Ectodermal cell (in vitro differentiated cells): ENCODE data around the gene CSTPP1.

Source experiments
- H3K27ac ChIP-seq: 2 replicates; pipeline ENCODE4 v1.7.0; 2013; ENCODE audit warnings: mild to moderate bottlenecking, low read depth, low read length; ENCODE audit not compliant: insufficient read depth, poor library complexity, severe bottlenecking
- H3K27me3 ChIP-seq: 2 replicates; pipeline ENCODE4 v1.7.0; 2013; ENCODE audit warnings: mild to moderate bottlenecking, low read length; ENCODE audit not compliant: insufficient read depth, control insufficient read depth, poor library complexity, severe bottlenecking
- H3K36me3 ChIP-seq: one replicate; pipeline ENCODE4 v1.7.0; 2013; ENCODE audit warnings: low read length; ENCODE audit not compliant: control insufficient read depth, insufficient read depth
- H3K4me1 ChIP-seq: one replicate; pipeline ENCODE4 v1.7.0; 2013; ENCODE audit warnings: low read length; ENCODE audit not compliant: control insufficient read depth, insufficient read depth
- H3K4me3 ChIP-seq: 2 replicates; pipeline ENCODE4 v1.7.0; 2013; ENCODE audit warnings: low read depth, low read length, control low read depth; ENCODE audit not compliant: insufficient read depth
- H3K9me3 ChIP-seq: 2 replicates; pipeline ENCODE4 v1.7.0; 2013; ENCODE audit warnings: mild to moderate bottlenecking, low read length, moderate library complexity; ENCODE audit not compliant: control insufficient read depth
- WGBS, 2 experiments: methylation state at CpG; one replicate each; pipeline ENCODE4 v1.1.7; 2013; ENCODE audit warnings: missing lambda C conversion rate in 2 of 2; 5-methylcytosine and 5-hydroxymethylcytosine counted together

The CSTPP1 gene

DNA sequence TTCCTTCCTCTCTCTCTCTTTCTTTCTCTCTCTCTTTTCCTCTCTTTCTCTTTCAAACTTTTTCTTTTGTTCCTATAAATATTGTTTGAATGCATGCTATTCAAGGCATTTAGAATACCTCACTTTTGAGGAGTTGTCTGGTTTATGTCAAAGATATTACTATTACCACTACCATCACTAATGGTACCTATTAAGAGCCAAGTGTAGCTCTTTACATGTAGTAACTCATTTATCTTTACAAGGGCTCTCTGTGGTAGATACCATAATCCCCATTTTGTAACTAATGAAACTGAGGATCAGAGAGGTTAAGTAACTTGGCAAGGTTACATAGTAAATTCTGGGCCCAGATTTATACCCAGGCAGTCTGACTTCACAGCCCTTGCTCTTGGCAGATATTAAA is 116.0 kb downstream of the CSTPP1 start:
- Histone ChIP-seq H3K36me3 (no peaks in the 10 kb centered on the region), H3K4me1 (no peaks in the 10 kb centered on the region), H3K9me3 (no peaks in the 10 kb centered on the region), H3K27ac (no peak overlapping the region), H3K4me3 (no peak overlapping the region), H3K27me3 (no peaks in the 10 kb centered on the region)

DNA sequence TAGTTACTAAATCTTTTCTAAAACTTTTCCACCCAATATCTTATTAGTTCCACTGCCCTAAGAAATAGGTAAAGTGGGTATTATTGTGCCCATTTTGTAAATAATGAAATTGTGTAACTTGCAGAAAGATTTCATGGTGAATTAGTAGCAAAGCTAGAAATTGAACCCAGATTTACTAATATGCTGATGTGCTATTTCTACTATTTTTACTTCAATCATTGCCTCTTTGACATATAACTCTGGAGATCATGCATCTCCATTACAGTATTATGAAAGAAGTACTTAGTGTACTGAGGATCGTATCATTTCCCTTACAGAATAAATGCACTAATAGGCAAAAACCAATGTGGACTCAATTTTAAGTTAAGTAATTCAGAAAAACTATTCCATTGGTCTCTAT is 119.0 kb downstream of the CSTPP1 start:
- Histone ChIP-seq H3K27ac (no peak overlapping the region), H3K4me1 (no peaks in the 10 kb centered on the region), H3K4me3 (no peak overlapping the region), H3K9me3 (no peaks in the 10 kb centered on the region), H3K27me3 (no peaks in the 10 kb centered on the region), H3K36me3 (no peaks in the 10 kb centered on the region)
- 100% methylated on average over 1 of the region's 1 CpG; no CpG with 5 or more reads in 1 of the 2 experiments for WGBS, 2 experiments

DNA sequence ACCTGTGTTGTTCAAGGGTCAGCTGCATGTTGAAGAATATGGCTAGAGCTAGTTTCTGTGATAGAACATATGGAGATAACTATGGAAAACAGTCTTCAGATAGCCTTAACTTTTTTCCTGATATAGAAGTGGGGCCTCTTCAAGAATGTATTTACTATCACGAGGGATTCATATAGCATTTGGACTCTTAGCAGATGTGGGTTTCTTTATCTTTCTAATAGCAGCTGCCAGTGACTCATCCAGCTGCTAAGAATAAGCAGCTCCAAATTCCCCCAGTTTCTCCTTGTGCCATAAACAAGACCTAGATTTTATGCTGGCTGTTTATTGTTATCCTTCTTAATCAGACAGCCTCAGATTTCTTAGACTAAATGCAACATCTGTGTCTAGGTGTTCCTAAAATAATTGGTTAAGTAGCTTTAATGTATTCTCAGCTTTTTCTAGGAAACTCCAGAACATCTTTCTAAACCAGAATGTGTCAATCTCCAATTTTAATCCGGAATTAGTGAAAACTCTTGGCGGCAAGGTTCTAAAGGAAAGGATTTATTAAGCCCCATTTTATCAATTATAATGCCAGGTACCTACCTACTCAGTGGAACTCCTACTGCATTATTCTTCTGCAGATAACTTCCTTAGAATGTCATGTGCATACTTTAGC is 119.8 kb downstream of the CSTPP1 start:
- no peak overlapping the region for H3K27ac ChIP-seq
- 80 to 84% methylated on average over 3 of the region's 3 CpGs for WGBS, 2 experiments

DNA sequence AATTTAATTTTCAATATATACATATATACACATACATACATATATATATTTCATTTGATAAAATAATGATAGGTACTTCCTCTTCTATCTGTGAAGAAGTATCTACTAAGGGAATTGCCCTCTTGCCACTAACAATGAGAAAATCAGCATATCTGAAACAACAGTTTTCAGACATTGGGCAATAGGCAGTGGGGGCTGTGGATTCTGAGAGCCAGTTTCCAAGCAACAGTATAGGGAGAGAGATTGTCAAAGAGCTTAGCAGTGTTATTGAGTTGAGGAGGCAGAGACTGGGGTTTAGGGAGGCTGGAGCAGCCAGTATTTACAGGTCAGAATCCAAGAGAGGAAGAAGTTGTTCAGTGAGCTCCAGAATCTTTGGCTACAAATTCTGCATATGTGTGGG is 120.8 kb downstream of the CSTPP1 start:
- no peaks in the 10 kb centered on the region for H3K27me3 ChIP-seq
- H3K27ac ChIP-seq = peak overlapping the region; percentile 17
- H3K4me3 ChIP-seq = no peak overlapping the region
- H3K9me3 ChIP-seq = no peaks in the 10 kb centered on the region
- H3K4me1 ChIP-seq = peaks cover 7% of the 10 kb centered on the region
- no peaks in the 10 kb centered on the region for H3K36me3 ChIP-seq

More for the DNA sequence above, 119.8 kb downstream of the CSTPP1 start:
- Histone ChIP-seq H3K4me3 (no peak overlapping the region), H3K4me1 (peaks cover 4% of the 10 kb centered on the region), H3K27me3 (no peaks in the 10 kb centered on the region), H3K9me3 (no peaks in the 10 kb centered on the region), H3K36me3 (no peaks in the 10 kb centered on the region)

GRCh38 chr11:47060807-47061206 is 124.2 kb downstream of the CSTPP1 start:
- Histone ChIP-seq H3K36me3 (no peaks in the 10 kb centered on the region), H3K4me1 (peaks cover 7% of the 10 kb centered on the region), H3K9me3 (no peaks in the 10 kb centered on the region), H3K27ac (no peak overlapping the region), H3K4me3 (no peak overlapping the region), H3K27me3 (no peaks in the 10 kb centered on the region)
- WGBS, 2 experiments = 78 to 100% methylated on average over 1 to 2 of the region's 2 CpGs

GRCh38 chr11:47061429-47062178 is 125.0 kb downstream of the CSTPP1 start:
- H3K27ac ChIP-seq = no peak overlapping the region
- no peaks in the 10 kb centered on the region for H3K36me3 ChIP-seq
- WGBS, 2 experiments = 77 to 89% methylated on average over 3 of the region's 3 CpGs
- no peaks in the 10 kb centered on the region for H3K9me3 ChIP-seq
- peaks cover 7% of the 10 kb centered on the region for H3K4me1 ChIP-seq
- H3K27me3 ChIP-seq = no peaks in the 10 kb centered on the region
- H3K4me3 ChIP-seq = no peak overlapping the region

DNA sequence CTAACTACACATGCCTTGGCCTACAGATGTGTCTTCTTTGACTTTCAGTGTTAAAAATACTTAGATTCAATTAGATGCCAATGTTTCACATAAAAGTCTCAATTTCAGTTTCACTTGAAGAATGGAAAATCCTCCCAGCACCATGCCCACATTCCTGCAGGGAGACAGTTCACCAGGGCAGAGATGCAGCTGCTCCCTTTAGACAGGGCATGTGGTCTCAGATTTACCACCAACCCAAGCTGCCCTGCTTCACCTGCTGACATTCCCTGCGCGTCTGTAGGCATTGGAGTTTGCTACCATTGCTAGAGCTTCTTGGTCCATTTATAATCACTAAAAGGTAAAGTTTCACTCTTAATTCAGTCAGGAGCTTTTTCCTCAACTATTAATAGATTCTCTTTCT is 126.2 kb downstream of the CSTPP1 start:
- Histone ChIP-seq H3K27ac (no peak overlapping the region), H3K4me3 (no peak overlapping the region), H3K36me3 (no peaks in the 10 kb centered on the region), H3K4me1 (peaks cover 11% of the 10 kb centered on the region), H3K27me3 (no peaks in the 10 kb centered on the region), H3K9me3 (no peaks in the 10 kb centered on the region)
- WGBS, 2 experiments = 85 to 89% methylated on average over 2 of the region's 2 CpGs

GRCh38 chr11:47067401-47067800 is 130.8 kb downstream of the CSTPP1 start:
- Histone ChIP-seq H3K36me3 (no peaks in the 10 kb centered on the region), H3K27me3 (no peaks in the 10 kb centered on the region), H3K4me3 (no peak overlapping the region), H3K9me3 (no peaks in the 10 kb centered on the region), H3K27ac (no peak overlapping the region), H3K4me1 (peaks cover 22% of the 10 kb centered on the region)
- 78 to 84% methylated on average over 4 of the region's 4 CpGs for WGBS, 2 experiments

DNA sequence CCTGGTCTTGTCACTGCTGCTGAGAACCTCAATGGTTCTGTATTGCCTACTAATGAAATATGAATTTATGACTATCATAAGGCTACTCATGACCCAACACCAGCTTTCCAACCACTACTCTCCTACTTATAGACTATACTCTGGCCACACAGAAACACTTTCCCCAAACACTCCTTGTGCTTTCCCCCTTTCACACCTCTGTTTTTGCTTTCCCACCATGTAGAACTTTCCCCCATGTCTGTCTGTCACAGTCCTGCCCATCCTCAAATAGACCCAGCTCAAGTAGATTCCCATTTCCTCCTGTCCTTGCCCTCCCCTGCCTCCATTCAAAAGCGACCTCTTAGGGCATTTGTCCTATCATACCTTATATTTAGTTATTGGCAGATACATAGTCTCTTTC is 134.2 kb downstream of the CSTPP1 start:
- H3K4me1 ChIP-seq = peaks cover 25% of the 10 kb centered on the region
- no peak overlapping the region for H3K27ac ChIP-seq
- no peaks in the 10 kb centered on the region for H3K36me3 ChIP-seq
- H3K9me3 ChIP-seq = no peaks in the 10 kb centered on the region
- WGBS, 2 experiments = 100% methylated on average over 1 of the region's 1 CpG; no CpG with 5 or more reads in 1 of the 2 experiments
- no peak overlapping the region for H3K4me3 ChIP-seq
- no peaks in the 10 kb centered on the region for H3K27me3 ChIP-seq

- Histone ChIP-seq H3K4me1 (peaks cover 25% of the 10 kb centered on the region), H3K4me3 (no peak overlapping the region), H3K9me3 (no peaks in the 10 kb centered on the region), H3K27ac (peak overlapping the region; percentile 62), H3K36me3 (no peaks in the 10 kb centered on the region), H3K27me3 (no peaks in the 10 kb centered on the region)
- WGBS, 2 experiments = 89 to 97% methylated on average over 3 of the region's 3 CpGs
Observed at GRCh38 chr11:47071341-47071740, 134.8 kb downstream of the CSTPP1 start.
